Common myeloid progenitor, CD34-positive (primary cell): ENCODE results near the gene PLLP. TPM values are rescaled to one million over a fixed set of nuclear protein-coding genes. Genes with fewer than 3 reads are reported as not detected.

ENCODE experiments used
- CTCF ChIA-PET: fragments of 350-600 bp; sonication (Branson Sonifier 250); formaldehyde crosslinking; loops from one replicate; lab custom pipeline; 2021; ENCODE audit warnings: antibody characterized with exemption; lab: Charles Lee
- POLR2A ChIA-PET: fragments of 350-600 bp; sonication (Branson Sonifier 250); formaldehyde crosslinking; loops from one replicate; lab custom pipeline; 2021; ENCODE audit warnings: antibody characterized with exemption; lab: Charles Lee
- DNase-seq, 3 donors: peaks; one replicate each; pipeline versions ENCODE4 v3.0.0 to v3.0.0-alpha.2; 2013
- H3K27ac ChIP-seq, 2 experiments: 1 replicate in 1 of 2; 2 replicates in 1 of 2; pipeline ENCODE4 v1.7.0; 2013; ENCODE audit warnings: inconsistent platforms in 2 of 2, low read length in 2 of 2, mild to moderate bottlenecking in 2 of 2, low read depth in 1 of 2, moderate library complexity in 1 of 2; ENCODE audit not compliant: severe bottlenecking in 2 of 2, insufficient read depth in 1 of 2, poor library complexity in 1 of 2
- H3K27me3 ChIP-seq, 5 experiments: replicated peaks in 2 of 5; 1 replicate in 3 of 5; 2 replicates in 2 of 5; pipeline versions ENCODE4 v1.6.1 to v1.7.0; 2013; ENCODE audit warnings: low read length in 4 of 5, mild to moderate bottlenecking in 2 of 5, moderate library complexity in 2 of 5, inconsistent platforms in 1 of 5; ENCODE audit not compliant: insufficient read depth in 5 of 5, control insufficient read depth in 4 of 5
- H3K36me3 ChIP-seq, 4 experiments: 1 replicate in 2 of 4; 2 replicates in 2 of 4; pipeline versions ENCODE4 v1.6.1 to v1.7.0; 2013; ENCODE audit warnings: low read length in 3 of 4, control low read depth in 1 of 4, mild to moderate bottlenecking in 1 of 4; ENCODE audit not compliant: control insufficient read depth in 4 of 4, insufficient read depth in 4 of 4
- H3K4me1 ChIP-seq, 4 experiments: 1 replicate in 3 of 4; 2 replicates in 1 of 4; pipeline versions ENCODE4 v1.6.1 to v1.7.1; 2013; ENCODE audit warnings: low read length in 3 of 4, mild to moderate bottlenecking in 3 of 4, control low read depth in 1 of 4, inconsistent platforms in 1 of 4, moderate library complexity in 1 of 4; ENCODE audit not compliant: control insufficient read depth in 4 of 4, insufficient read depth in 4 of 4; ENCODE audit errors: control extremely low read depth in 1 of 4
- H3K4me3 ChIP-seq, 7 experiments: 1 replicate in 4 of 7; 2 replicates in 3 of 7; pipeline versions ENCODE4 v1.5.1 to v1.7.0; 2013; ENCODE audit warnings: mild to moderate bottlenecking in 7 of 7, low read length in 6 of 7, moderate library complexity in 6 of 7, inconsistent platforms in 2 of 7, low read depth in 2 of 7, control low read depth in 1 of 7; ENCODE audit not compliant: insufficient read depth in 4 of 7, control insufficient read depth in 1 of 7; ENCODE audit errors: extremely low read depth in 1 of 7
- H3K9me3 ChIP-seq, 5 experiments: 1 replicate in 4 of 5; 2 replicates in 1 of 5; pipeline versions ENCODE4 v1.6.1 to v1.7.1; 2013; ENCODE audit warnings: low read length in 4 of 5, mild to moderate bottlenecking in 2 of 5, inconsistent platforms in 1 of 5, low read depth in 1 of 5, moderate library complexity in 1 of 5; ENCODE audit not compliant: control insufficient read depth in 4 of 5, insufficient read depth in 2 of 5; ENCODE audit errors: control extremely low read depth in 1 of 5
- WGBS: methylation state at CpG from one replicate; pipeline ENCODE4 v1.1.5; 2013; ENCODE audit not compliant: insufficient coverage; 5-methylcytosine and 5-hydroxymethylcytosine counted together
- polyA plus RNA-seq: library from polyadenylated mRNA; unstranded; fragments of 120-200 nt; gene quantifications from one replicate; pipeline ENCODE4 v1.2.1, GENCODE V29; 2013

PLLP gene
- 0.54 TPM for polyA plus RNA-seq

- 2% methylated on average over 93 of the region's 95 CpGs for WGBS
- no peaks in the 10 kb centered on the region for H3K36me3 ChIP-seq
- H3K4me3 ChIP-seq, result peak within 1 kb of the TSS; percentile 6 to 70 (median 53)
- H3K4me1 ChIP-seq, result peaks cover 0 to 14% (median 11%) of the 10 kb centered on the region in 4 experiments
- ChIA-PET POLR2A (no interaction called here), CTCF (no interaction called here)
- no peak within 1 kb of the TSS for H3K27ac ChIP-seq
- peak in 2 of 3 donors; percentile 45 to 58 for DNase-seq
- H3K27me3 ChIP-seq, result peaks cover 2 to 39% (median 21%) of the 10 kb centered on the region in 5 experiments
- H3K9me3 ChIP-seq, result no peaks in the 10 kb centered on the region
Observed at GRCh38 chr16:57284209-57284951, at the start of gene PLLP. Gene PLLP (minus strand): TSS chr16:57284672. CDS start chr16:57284540, 132 bp downstream.

GRCh38 chr16:57333402-57333801 is 48.9 kb upstream of the PLLP start:
- no peak for DNase-seq
- no peak overlapping the region for H3K4me3 ChIP-seq
- POLR2A ChIA-PET, result no interaction called here
- peaks cover 0 to 5% (median 0%) of the 10 kb centered on the region in 5 experiments for H3K9me3 ChIP-seq
- WGBS, result no CpG with 5 or more reads among the region's 1 CpG
- H3K4me1 ChIP-seq, result no peaks in the 10 kb centered on the region
- H3K27ac ChIP-seq, result no peak overlapping the region
- CTCF ChIA-PET, result interaction anchor here (0.8 kb wide), 1 partner anchor 30 kb away, joined by 3 read pairs; no protein-coding TSS in a partner anchor
- no peaks in the 10 kb centered on the region for H3K36me3 ChIP-seq
- H3K27me3 ChIP-seq, result no peaks in the 10 kb centered on the region

GRCh38 chr16:57331355-57331754 is 46.9 kb upstream of the PLLP start:
- Histone ChIP-seq H3K9me3 (peaks cover 0 to 8% (median 3%) of the 10 kb centered on the region in 5 experiments), H3K4me3 (no peak overlapping the region), H3K4me1 (no peaks in the 10 kb centered on the region), H3K27ac (no peak overlapping the region), H3K36me3 (no peaks in the 10 kb centered on the region), H3K27me3 (no peaks in the 10 kb centered on the region)
- ChIA-PET POLR2A (no interaction called here), CTCF (interaction anchor here (1.4 kb wide), 1 partner anchor 12 kb away, joined by 3 read pairs; no protein-coding TSS in a partner anchor)
- 90% methylated on average over 2 of the region's 3 CpGs for WGBS
- DNase-seq, result no peak

- ChIA-PET CTCF (interaction anchor here (1.5 kb wide), 1 partner anchor 9 kb away, joined by 5 read pairs; no protein-coding TSS in a partner anchor), POLR2A (no interaction called here)
- WGBS, result 100% methylated on average over 2 of the region's 8 CpGs
- Histone ChIP-seq H3K36me3 (no peaks in the 10 kb centered on the region), H3K27me3 (no peaks in the 10 kb centered on the region), H3K4me3 (no peak overlapping the region), H3K27ac (no peak overlapping the region), H3K4me1 (no peaks in the 10 kb centered on the region), H3K9me3 (peaks cover 0 to 11% (median 4%) of the 10 kb centered on the region in 5 experiments)
- DNase-seq, result no peak
Observed at GRCh38 chr16:57329718-57330327, 45.4 kb upstream of the PLLP start.

- H3K9me3 ChIP-seq, result peaks cover 0 to 6% (median 2%) of the 10 kb centered on the region in 5 experiments
- no peaks in the 10 kb centered on the region for H3K36me3 ChIP-seq
- H3K27ac ChIP-seq, result no peak overlapping the region
- H3K27me3 ChIP-seq, result no peaks in the 10 kb centered on the region
- WGBS, result no CpG with 5 or more reads among the region's 1 CpG
- POLR2A ChIA-PET, result no interaction called here
- no peak overlapping the region for H3K4me3 ChIP-seq
- CTCF ChIA-PET, result no interaction called here
- H3K4me1 ChIP-seq, result no peaks in the 10 kb centered on the region
- no peak for DNase-seq
Observed at GRCh38 chr16:57325458-57325857, 41.0 kb upstream of the PLLP start.

GRCh38 chr16:57324749-57325148 is 40.3 kb upstream of the PLLP start:
- H3K4me3 ChIP-seq, result no peak overlapping the region
- no peaks in the 10 kb centered on the region for H3K27me3 ChIP-seq
- no CpG with 5 or more reads among the region's 2 CpGs for WGBS
- peaks cover 0 to 6% (median 2%) of the 10 kb centered on the region in 5 experiments for H3K9me3 ChIP-seq
- no peaks in the 10 kb centered on the region for H3K4me1 ChIP-seq
- ChIA-PET CTCF (no interaction called here), POLR2A (no interaction called here)
- H3K27ac ChIP-seq, result no peak overlapping the region
- no peaks in the 10 kb centered on the region for H3K36me3 ChIP-seq
- no peak for DNase-seq

- Histone ChIP-seq H3K9me3 (no peaks in the 10 kb centered on the region), H3K27me3 (no peaks in the 10 kb centered on the region), H3K36me3 (no peaks in the 10 kb centered on the region), H3K27ac (no peak overlapping the region), H3K4me1 (no peaks in the 10 kb centered on the region), H3K4me3 (no peak overlapping the region)
- no CpG with 5 or more reads among the region's 2 CpGs for WGBS
- no peak for DNase-seq
- ChIA-PET POLR2A (interaction anchor here (1.2 kb wide), 1 partner anchor 17 kb away, joined by 3 read pairs; no protein-coding TSS in a partner anchor), CTCF (interaction anchor here (1.5 kb wide), 1 partner anchor 19 kb away, joined by 6 read pairs; no protein-coding TSS in a partner anchor)
Observed at GRCh38 chr16:57319646-57320045, 35.2 kb upstream of the PLLP start.
